ENCODE measurements around the gene ELMO1.

ELMO1 gene

GRCh38 chr7:37445790-37446189, 2.9 kb downstream of the ELMO1 start:
- Histone ChIP-seq H3K4me1 (ENCODE audit: insufficient read depth, poor library complexity, severe bottlenecking) (no peaks in the 10 kb centered on the region), H3K36me3 (ENCODE audit: low read depth) (no peaks in the 10 kb centered on the region), H3K27me3 (ENCODE audit: insufficient read depth, poor library complexity, severe bottlenecking) (peaks cover 40% of the 10 kb centered on the region), H3K9me3 (ENCODE audit: severe bottlenecking) (no peaks in the 10 kb centered on the region), H3K4me3 (ENCODE audit: severe bottlenecking) (no peak overlapping the region), H3K27ac (ENCODE audit: poor library complexity, severe bottlenecking) (no peak overlapping the region)
- ATAC-seq (ENCODE audit: low read depth) (no peak), DNase-seq (ENCODE audit: low spot score) (no peak)
- TF ChIP-seq CTCF (IDR thresholded peaks at IDR 0.05; ENCODE audit: poor library complexity, severe bottlenecking) = no peak

- no peak for TF ChIP-seq CTCF (IDR thresholded peaks at IDR 0.05; ENCODE audit: poor library complexity, severe bottlenecking)
- H3K27me3 ChIP-seq (ENCODE audit: insufficient read depth, poor library complexity, severe bottlenecking) = peaks cover 37% of the 10 kb centered on the region
- no peak overlapping the region for H3K4me3 ChIP-seq (ENCODE audit: severe bottlenecking)
- H3K36me3 ChIP-seq (ENCODE audit: low read depth) = no peaks in the 10 kb centered on the region
- no peak for DNase-seq (ENCODE audit: low spot score)
- no peak overlapping the region for H3K27ac ChIP-seq (ENCODE audit: poor library complexity, severe bottlenecking)
- no peaks in the 10 kb centered on the region for H3K4me1 ChIP-seq (ENCODE audit: insufficient read depth, poor library complexity, severe bottlenecking)
- H3K9me3 ChIP-seq (ENCODE audit: severe bottlenecking) = no peaks in the 10 kb centered on the region
- no peak for ATAC-seq (ENCODE audit: low read depth)
These were observed 3.5 kb downstream of the ELMO1 start for GRCh38 chr7:37445064-37445723.

GRCh38 chr7:37443627-37444026, 5.0 kb downstream of the ELMO1 start:
- ATAC-seq (ENCODE audit: low read depth) (no peak), DNase-seq (ENCODE audit: low spot score) (no peak)
- no peaks in the 10 kb centered on the region for H3K4me1 ChIP-seq (ENCODE audit: insufficient read depth, poor library complexity, severe bottlenecking)
- H3K27ac ChIP-seq (ENCODE audit: poor library complexity, severe bottlenecking) = no peak overlapping the region
- no peak for TF ChIP-seq CTCF (IDR thresholded peaks at IDR 0.05; ENCODE audit: poor library complexity, severe bottlenecking)
- H3K36me3 ChIP-seq (ENCODE audit: low read depth) = no peaks in the 10 kb centered on the region
- H3K9me3 ChIP-seq (ENCODE audit: severe bottlenecking) = no peaks in the 10 kb centered on the region
- H3K27me3 ChIP-seq (ENCODE audit: insufficient read depth, poor library complexity, severe bottlenecking) = peaks cover 21% of the 10 kb centered on the region
- H3K4me3 ChIP-seq (ENCODE audit: severe bottlenecking) = no peak overlapping the region

- ATAC-seq (ENCODE audit: low read depth) = no peak
- Histone ChIP-seq H3K4me1 (ENCODE audit: insufficient read depth, poor library complexity, severe bottlenecking) (no peaks in the 10 kb centered on the region), H3K36me3 (ENCODE audit: low read depth) (no peaks in the 10 kb centered on the region), H3K27me3 (ENCODE audit: insufficient read depth, poor library complexity, severe bottlenecking) (peaks cover 7% of the 10 kb centered on the region), H3K27ac (ENCODE audit: poor library complexity, severe bottlenecking) (no peak overlapping the region), H3K9me3 (ENCODE audit: severe bottlenecking) (no peaks in the 10 kb centered on the region), H3K4me3 (ENCODE audit: severe bottlenecking) (no peak overlapping the region)
- DNase-seq (ENCODE audit: low spot score) = no peak
- no peak for TF ChIP-seq CTCF (IDR thresholded peaks at IDR 0.05; ENCODE audit: poor library complexity, severe bottlenecking)
These were observed 6.4 kb downstream of the ELMO1 start for GRCh38 chr7:37442268-37442667.

DNA sequence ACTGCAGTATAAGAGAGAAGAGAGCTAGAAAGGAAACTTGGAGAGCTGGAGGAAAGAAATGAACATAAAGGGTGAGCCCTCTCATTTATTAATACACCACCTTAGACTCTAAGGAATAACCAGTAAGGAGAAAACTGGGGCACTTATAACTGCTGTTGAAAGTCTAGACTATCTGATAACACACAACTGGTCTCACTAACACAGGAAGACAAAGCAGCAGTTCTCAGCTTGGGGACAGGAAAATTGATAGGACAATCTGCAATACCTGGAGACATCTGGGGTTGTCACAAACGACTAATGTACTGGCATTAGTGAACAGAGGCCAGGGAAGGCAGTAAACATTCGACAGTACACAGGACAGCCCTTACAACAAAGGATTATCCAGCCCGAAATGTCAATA, 6.8 kb downstream of the ELMO1 start:
- no peaks in the 10 kb centered on the region for H3K4me1 ChIP-seq (ENCODE audit: insufficient read depth, poor library complexity, severe bottlenecking)
- no peak overlapping the region for H3K27ac ChIP-seq (ENCODE audit: poor library complexity, severe bottlenecking)
- ATAC-seq (ENCODE audit: low read depth) (no peak), DNase-seq (ENCODE audit: low spot score) (no peak)
- H3K36me3 ChIP-seq (ENCODE audit: low read depth) = no peaks in the 10 kb centered on the region
- peaks cover 3% of the 10 kb centered on the region for H3K27me3 ChIP-seq (ENCODE audit: insufficient read depth, poor library complexity, severe bottlenecking)
- no peak overlapping the region for H3K4me3 ChIP-seq (ENCODE audit: severe bottlenecking)
- no peak for TF ChIP-seq CTCF (IDR thresholded peaks at IDR 0.05; ENCODE audit: poor library complexity, severe bottlenecking)
- no peaks in the 10 kb centered on the region for H3K9me3 ChIP-seq (ENCODE audit: severe bottlenecking)

All from RWPE2 (cell line).